ENCODE measurements around the gene USP32. TPM values are rescaled to one million over a fixed set of nuclear protein-coding genes. Genes with fewer than 3 reads are reported as not detected.

USP32 gene
- polyA plus RNA-seq, 1 donor (not counting 4 experiments of a cell fraction or from before 2014, with no cell fraction given) = 37.6 TPM

- TF ChIP-seq EZH2 (IDR thresholded peaks at IDR 0.05; ENCODE audit: low read length) (no peak), CTCF (optimal IDR thresholded peaks at IDR 0.05 in 1 of 3, IDR thresholded peaks at IDR 0.05 in 1 of 3, conservative IDR thresholded peaks at IDR 0.05 in 1 of 3; ENCODE audit: extremely low read depth in 1 of 3, insufficient read depth in 2 of 3, low read length in 3 of 3) (no peak)
- dilution Hi-C loops (cut with MboI; ENCODE audit: extremely low pct_ligation_motif_present, low sequenced_read_pairs) = no loop called here
- H3K4me2 ChIP-seq (ENCODE audit: control insufficient read depth, extremely low read depth, insufficient read depth, low read depth, low read length) = peak overlapping the region; percentile 99
- no peak for DNase-seq (ENCODE audit: low read depth, low spot score)
- peak overlapping the region; percentile 91 for H3K27ac ChIP-seq (ENCODE audit: control insufficient read depth, insufficient read depth, low read length)
- H4K20me1 ChIP-seq (ENCODE audit: control insufficient read depth, extremely low read depth, insufficient read depth, low read length) = no peaks in the 10 kb centered on the region
- no peaks in the 10 kb centered on the region for H3K9me1 ChIP-seq (ENCODE audit: control insufficient read depth, extremely low read depth, insufficient read depth, low read length)
- no peaks in the 10 kb centered on the region for H3K27me3 ChIP-seq (ENCODE audit: control insufficient read depth, extremely low read depth, insufficient read depth, low read length)
- no peaks in the 10 kb centered on the region for H3K9me3 ChIP-seq (ENCODE audit: control insufficient read depth, low read depth, low read length)
- H2AFZ ChIP-seq (ENCODE audit: control insufficient read depth, low read length) = peak overlapping the region; percentile 80
- H3K79me2 ChIP-seq (ENCODE audit: control insufficient read depth, insufficient read depth, low read length) = peaks cover 53% of the 10 kb centered on the region
- peak overlapping the region; percentile 92 to 97 (median 94) for H3K4me3 ChIP-seq (ENCODE audit: control insufficient read depth in 2 of 3, extremely low read depth in 1 of 3, insufficient read depth in 2 of 3, low read depth in 1 of 3, low read length in 3 of 3)
- H3K36me3 ChIP-seq (ENCODE audit: control insufficient read depth in 2 of 2, extremely low read depth in 1 of 2, insufficient read depth in 2 of 2, low read length in 2 of 2) = no peaks in the 10 kb centered on the region
- H3K9ac ChIP-seq (ENCODE audit: control insufficient read depth, extremely low read depth, insufficient read depth, low read length) = peak overlapping the region; percentile 91
- no peak for FAIRE-seq
- H3K4me1 ChIP-seq (ENCODE audit: control insufficient read depth, extremely low read depth, insufficient read depth, low read length) = peaks cover 25% of the 10 kb centered on the region
Measured at GRCh38 chr17:60390925-60391470, 935 bp downstream of the USP32 start.

GRCh38 chr17:60390186-60390585, 1.7 kb downstream of the USP32 start:
- H3K79me2 ChIP-seq (ENCODE audit: control insufficient read depth, insufficient read depth, low read length) = peaks cover 61% of the 10 kb centered on the region
- H3K4me2 ChIP-seq (ENCODE audit: control insufficient read depth, extremely low read depth, insufficient read depth, low read depth, low read length) = peak overlapping the region; percentile 99
- H3K9ac ChIP-seq (ENCODE audit: control insufficient read depth, extremely low read depth, insufficient read depth, low read length) = no peak overlapping the region
- peak overlapping the region; percentile 91 for H3K27ac ChIP-seq (ENCODE audit: control insufficient read depth, insufficient read depth, low read length)
- H4K20me1 ChIP-seq (ENCODE audit: control insufficient read depth, extremely low read depth, insufficient read depth, low read length) = no peaks in the 10 kb centered on the region
- peak; percentile 26 for DNase-seq (ENCODE audit: low read depth, low spot score)
- peaks cover 25% of the 10 kb centered on the region for H3K4me1 ChIP-seq (ENCODE audit: control insufficient read depth, extremely low read depth, insufficient read depth, low read length)
- H3K36me3 ChIP-seq (ENCODE audit: control insufficient read depth in 2 of 2, extremely low read depth in 1 of 2, insufficient read depth in 2 of 2, low read length in 2 of 2) = no peaks in the 10 kb centered on the region
- peak overlapping the region; percentile 92 to 97 (median 94) for H3K4me3 ChIP-seq (ENCODE audit: control insufficient read depth in 2 of 3, extremely low read depth in 1 of 3, insufficient read depth in 2 of 3, low read depth in 1 of 3, low read length in 3 of 3)
- TF ChIP-seq EZH2 (IDR thresholded peaks at IDR 0.05; ENCODE audit: low read length) = no peak
- TF ChIP-seq CTCF (optimal IDR thresholded peaks at IDR 0.05 in 1 of 3, IDR thresholded peaks at IDR 0.05 in 1 of 3, conservative IDR thresholded peaks at IDR 0.05 in 1 of 3; ENCODE audit: extremely low read depth in 1 of 3, insufficient read depth in 2 of 3, low read length in 3 of 3) = no peak
- FAIRE-seq = peak; percentile 55
- H2AFZ ChIP-seq (ENCODE audit: control insufficient read depth, low read length) = no peak overlapping the region
- H3K27me3 ChIP-seq (ENCODE audit: control insufficient read depth, extremely low read depth, insufficient read depth, low read length) = no peaks in the 10 kb centered on the region
- dilution Hi-C loops (cut with MboI; ENCODE audit: extremely low pct_ligation_motif_present, low sequenced_read_pairs) = no loop called here
- H3K9me1 ChIP-seq (ENCODE audit: control insufficient read depth, extremely low read depth, insufficient read depth, low read length) = no peaks in the 10 kb centered on the region
- no peaks in the 10 kb centered on the region for H3K9me3 ChIP-seq (ENCODE audit: control insufficient read depth, low read depth, low read length)
